GM19328 (cell line): ENCODE measurements around the gene PRR29.
"Not testable (repeated sequence)": the region's sequence is repeated elsewhere in the genome, so short reads cannot be mapped to it uniquely, and the experiment has no call there.

Source experiments
- ATAC-seq: cut with Tn5 transposase; IDR thresholded peaks from one replicate; pipeline ENCODE4 v1.9.1; 2021; ENCODE audit warnings: mild to moderate bottlenecking, moderate library complexity; ENCODE audit not compliant: unreplicated experiment

PRR29 gene

GRCh38 chr17:63973930-63974593 is 24.1 kb upstream of the PRR29 start:
- no peak for ATAC-seq

GRCh38 chr17:63974594-63975192 is 23.5 kb upstream of the PRR29 start:
- ATAC-seq, result no peak

GRCh38 chr17:63975541-63976092 is 22.5 kb upstream of the PRR29 start:
- no peak for ATAC-seq

GRCh38 chr17:63976702-63977101 is 21.4 kb upstream of the PRR29 start:
- no peak for ATAC-seq

GRCh38 chr17:63978272-63979200 is 19.6 kb upstream of the PRR29 start:
- ATAC-seq, result no peak

DNA sequence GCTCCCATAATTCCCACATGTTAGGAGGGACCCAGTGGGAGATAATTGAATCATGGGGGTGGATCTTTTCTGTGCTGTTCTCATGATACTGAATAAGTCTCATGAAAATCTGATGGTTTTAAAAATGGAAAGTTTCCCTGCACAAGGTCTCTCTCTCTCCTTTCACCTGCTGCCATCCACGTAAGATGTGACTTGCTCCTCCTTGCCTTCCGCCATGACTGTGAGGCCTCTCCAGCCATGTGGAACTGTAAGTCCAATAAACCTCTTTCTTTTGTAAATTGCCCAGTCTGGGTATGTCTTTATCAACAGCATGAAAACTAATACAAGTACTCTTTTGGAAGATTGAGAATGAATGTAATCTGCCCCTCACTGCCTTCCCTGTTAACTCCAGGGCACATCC is 15.5 kb upstream of the PRR29 start:
- not testable (repeated sequence) for ATAC-seq

GRCh38 chr17:63983320-63983719 is 14.8 kb upstream of the PRR29 start:
- no peak for ATAC-seq

DNA sequence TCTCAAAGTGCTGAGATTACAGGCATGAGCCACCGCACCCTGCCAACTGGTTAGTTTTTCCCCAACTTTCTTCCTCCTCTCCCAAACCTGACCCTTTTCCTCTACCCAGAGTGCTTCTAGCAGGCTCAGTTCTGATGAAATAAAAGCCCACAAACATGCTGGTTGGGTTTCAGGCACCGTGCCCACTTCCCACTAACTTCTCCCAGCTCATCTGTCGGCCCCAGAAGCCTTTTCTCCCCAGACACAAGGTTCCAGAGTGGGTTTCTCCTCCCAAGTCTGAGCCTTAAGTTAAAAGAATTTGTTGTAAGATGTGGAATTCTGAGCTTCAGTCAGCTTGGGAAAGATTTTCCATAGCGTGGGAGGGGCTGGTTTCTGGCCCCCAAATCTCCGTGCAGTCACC is 13.9 kb upstream of the PRR29 start:
- ATAC-seq, result no peak

GRCh38 chr17:63984651-63985386 is 13.3 kb upstream of the PRR29 start:
- no peak for ATAC-seq

GRCh38 chr17:63985387-63986140 is 12.6 kb upstream of the PRR29 start:
- no peak for ATAC-seq

- ATAC-seq, result no peak
Observed at GRCh38 chr17:63986821-63987220, 11.3 kb upstream of the PRR29 start.

DNA sequence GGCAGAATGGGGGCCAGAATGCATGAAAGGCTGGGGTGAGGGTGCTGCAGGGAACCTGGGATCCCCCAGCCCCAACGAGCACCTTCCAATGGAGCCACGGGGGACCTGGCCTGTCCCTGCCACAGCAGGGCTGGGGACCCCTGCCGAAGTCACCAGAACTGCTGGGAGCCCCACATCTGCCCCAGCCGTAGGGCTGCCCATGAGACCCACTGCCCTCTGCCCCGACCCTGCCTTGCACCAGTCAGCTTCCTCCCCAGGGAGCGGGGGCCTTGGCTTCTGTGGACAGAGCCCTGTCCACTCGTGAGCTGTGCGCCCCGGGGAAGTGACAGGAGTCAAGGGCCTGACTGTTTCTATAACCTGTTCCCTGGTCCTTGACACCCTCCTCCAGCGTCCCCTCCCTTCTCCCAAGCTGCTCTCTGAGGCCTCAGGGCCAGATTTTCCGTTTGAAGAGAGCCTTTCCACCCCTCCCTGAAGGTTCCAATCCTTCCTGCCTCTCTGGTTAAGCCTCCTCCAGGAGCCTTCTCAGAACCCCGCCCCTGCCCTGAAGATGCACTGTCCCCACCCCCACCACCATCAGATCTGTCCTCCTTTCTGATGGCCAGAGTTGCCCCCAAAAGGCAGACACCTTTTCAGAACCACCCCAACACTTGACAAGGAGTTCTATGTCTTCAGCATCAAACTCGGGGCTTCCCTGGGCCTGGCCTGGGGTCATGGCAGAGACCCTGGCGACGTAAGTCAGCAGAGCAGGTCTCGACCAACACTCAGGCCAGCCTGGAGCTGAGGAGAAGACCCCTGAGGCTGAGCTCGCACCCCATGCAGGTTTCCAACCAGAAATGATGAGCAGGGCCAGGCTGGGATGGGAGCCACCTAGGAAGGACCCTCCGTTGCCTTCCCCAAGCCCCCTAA is 10.7 kb upstream of the PRR29 start:
- ATAC-seq, result no peak

GRCh38 chr17:63988127-63988478 is 10.0 kb upstream of the PRR29 start:
- ATAC-seq, result no peak

DNA sequence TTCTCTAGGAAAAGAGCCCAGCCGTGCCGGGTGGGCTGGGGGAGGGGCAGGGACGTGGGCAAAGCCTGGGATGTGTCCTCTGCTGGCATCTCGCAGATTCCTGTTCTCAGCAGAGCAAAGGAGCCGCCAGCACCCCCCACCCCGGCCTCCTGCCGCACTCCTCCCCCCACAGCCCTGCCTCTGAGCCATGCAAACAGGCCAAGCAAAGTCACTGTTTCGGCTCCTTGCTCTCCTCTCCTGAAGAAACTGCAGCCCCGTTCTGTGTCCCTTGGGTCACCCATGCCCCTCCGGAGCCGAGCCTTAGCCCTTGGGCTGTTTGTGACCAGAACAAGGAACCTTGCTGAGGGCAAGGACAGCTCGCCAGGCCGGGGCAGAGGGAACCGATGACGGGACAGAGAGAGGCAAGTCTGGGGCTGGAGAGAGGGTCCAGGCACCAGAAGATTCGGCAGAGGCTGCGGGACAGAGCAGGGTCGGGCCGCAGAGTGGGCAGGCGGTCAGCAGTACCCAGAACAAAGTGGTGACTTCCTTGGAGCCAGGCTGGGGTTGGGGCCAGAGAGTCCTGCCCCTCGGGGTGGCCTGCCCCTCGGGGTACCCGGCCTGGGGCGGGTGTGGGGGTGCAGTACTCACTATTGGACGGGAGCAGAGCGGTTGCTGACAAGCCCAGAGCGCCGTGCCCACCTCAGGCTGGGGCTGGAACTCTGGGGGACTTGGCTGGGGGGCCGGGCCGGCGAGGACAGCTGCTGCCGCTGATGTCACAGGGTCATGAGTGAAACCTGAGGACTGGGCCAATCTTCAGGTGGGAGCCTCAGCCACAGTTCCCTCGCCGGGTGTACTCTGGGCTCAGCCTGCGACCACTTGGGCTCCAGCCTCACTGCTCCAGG is 9.2 kb upstream of the PRR29 start:
- ATAC-seq, result no peak

DNA sequence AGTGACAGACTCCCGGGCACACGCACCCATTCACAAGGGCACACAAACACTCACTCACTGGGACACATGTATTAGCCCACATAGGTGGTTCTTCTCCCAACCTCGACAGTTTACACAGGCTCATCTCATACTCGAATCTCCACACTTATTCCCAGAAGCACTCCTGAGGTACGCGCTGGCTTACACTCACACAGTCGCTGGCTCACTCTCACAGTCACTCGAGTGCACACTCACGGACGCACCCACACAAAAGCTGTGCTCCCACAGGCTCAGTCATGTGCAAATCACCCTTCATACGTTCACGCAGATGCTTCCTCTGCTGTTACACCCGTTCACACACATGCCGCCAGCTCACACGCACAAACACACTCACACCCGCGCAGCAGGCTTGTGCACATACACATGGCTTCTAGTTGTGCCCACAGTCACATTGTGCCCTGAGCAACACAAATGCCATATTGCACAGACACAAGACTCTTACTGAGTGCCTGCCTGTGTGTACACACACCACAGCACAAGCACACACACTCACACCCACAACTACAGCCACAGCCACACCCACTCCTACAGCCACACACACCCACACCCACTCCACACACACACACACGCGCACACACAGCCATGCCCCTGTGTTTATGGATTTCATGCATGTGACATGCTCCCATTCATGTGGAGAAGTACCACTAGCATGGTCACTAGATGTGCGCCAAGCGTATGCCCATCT is 8.4 kb upstream of the PRR29 start:
- ATAC-seq, result no peak

GRCh38 chr17:63991611-63992010 is 6.5 kb upstream of the PRR29 start:
- no peak for ATAC-seq

DNA sequence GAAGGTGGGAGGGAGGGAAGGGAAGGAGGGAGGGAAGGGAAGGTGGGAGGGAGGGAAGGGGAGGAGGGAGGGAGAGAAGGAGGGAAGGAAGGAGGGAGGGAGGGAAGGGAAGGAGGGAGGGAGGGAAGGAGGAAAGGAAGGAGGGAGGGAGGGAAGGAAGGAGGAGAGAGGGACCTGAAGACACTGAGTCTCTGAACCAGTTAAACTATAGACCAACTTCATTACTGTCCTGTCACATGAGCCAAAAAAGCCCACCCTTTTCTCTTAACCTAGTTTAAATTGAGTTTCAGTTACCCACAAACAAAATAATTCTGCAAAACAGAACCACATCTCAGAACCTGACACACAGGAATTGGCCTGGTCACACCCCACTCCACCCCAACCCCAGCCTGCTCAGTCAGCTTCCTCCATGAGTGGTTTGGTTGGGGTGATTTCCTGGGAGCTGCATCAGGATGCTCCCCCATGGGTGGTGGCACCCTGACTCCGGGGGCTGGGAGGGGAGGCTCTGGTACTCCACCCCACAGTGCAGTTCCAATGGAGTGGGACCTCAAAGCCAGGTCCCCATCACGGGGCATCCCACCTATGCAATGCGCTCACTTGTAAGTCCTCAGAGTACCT is 4.7 kb upstream of the PRR29 start:
- ATAC-seq, result no peak
